ENCODE results near the gene NOVA2.

GRCh38 chr19:46018729-46019251 lies 45.1 kb upstream of the NOVA2 start:
- no peak for TF ChIP-seq CTCF (IDR thresholded peaks at IDR 0.05; ENCODE audit: low read length)
- TF ChIP-seq EZH2 (IDR thresholded peaks at IDR 0.05; ENCODE audit: borderline replicate concordance, low read length) = no peak

Data from OCI-LY1 (cell line).